Retinal pigment epithelial cell (primary cell): Measurements from ENCODE around the gene CXXC5.

Experiments used
- DNase-seq: peaks from one replicate; pipeline ENCODE4 v3.0.0-alpha.2; 2010; ENCODE audit warnings: low read depth
- H3K4me3 ChIP-seq: 2 replicates; pipeline ENCODE4 v1.5.1; 2011; ENCODE audit warnings: mild to moderate bottlenecking, low read length, control low read depth, moderate library complexity
- TF ChIP-seq, protein P1 (sequence below): conservative IDR thresholded peaks from 2 replicates; pipeline ENCODE4 v1.5.1; 2011; ENCODE audit warnings: low read depth, low read length, control low read depth, inconsistent platforms

CXXC5 gene

DNA sequence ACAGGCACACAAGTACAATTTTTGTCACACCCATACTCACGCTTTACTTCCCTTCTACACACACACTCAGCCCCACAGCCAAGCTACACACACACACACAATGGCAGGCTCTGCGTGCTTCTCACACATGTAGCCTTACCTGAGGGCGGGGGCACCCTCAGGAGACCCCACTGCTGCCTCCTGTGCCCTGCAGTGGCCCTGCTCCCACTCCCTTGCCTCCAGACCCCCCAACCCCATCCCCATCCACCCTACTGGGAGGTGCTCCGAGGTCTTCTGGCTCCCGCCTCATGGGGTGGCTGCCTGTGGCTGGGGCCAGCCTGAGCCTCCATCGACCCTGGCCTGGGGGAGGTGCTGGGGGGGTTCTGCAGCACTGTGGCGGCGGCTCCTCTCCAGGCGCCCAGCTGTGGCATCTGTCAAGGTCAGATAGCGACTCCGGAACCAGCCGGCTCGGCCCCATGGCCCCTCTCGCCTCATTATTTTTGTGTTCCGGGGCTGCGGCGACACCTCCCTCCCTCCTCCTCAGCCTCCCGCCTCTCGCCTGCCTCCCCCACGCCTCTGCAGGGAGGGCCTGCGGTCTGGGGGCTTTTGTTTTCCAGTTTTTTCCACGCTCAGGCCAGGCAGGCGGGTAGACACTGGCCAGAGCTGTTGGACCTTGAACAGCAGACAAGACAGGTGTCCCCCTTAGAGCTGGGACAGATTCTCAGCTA, 21.7 kb downstream of the CXXC5 start:
- no peak overlapping the region for H3K4me3 ChIP-seq
- TF ChIP-seq, protein P1, sequence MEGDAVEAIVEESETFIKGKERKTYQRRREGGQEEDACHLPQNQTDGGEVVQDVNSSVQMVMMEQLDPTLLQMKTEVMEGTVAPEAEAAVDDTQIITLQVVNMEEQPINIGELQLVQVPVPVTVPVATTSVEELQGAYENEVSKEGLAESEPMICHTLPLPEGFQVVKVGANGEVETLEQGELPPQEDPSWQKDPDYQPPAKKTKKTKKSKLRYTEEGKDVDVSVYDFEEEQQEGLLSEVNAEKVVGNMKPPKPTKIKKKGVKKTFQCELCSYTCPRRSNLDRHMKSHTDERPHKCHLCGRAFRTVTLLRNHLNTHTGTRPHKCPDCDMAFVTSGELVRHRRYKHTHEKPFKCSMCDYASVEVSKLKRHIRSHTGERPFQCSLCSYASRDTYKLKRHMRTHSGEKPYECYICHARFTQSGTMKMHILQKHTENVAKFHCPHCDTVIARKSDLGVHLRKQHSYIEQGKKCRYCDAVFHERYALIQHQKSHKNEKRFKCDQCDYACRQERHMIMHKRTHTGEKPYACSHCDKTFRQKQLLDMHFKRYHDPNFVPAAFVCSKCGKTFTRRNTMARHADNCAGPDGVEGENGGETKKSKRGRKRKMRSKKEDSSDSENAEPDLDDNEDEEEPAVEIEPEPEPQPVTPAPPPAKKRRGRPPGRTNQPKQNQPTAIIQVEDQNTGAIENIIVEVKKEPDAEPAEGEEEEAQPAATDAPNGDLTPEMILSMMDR, result no peak
- DNase-seq, result no peak

DNA sequence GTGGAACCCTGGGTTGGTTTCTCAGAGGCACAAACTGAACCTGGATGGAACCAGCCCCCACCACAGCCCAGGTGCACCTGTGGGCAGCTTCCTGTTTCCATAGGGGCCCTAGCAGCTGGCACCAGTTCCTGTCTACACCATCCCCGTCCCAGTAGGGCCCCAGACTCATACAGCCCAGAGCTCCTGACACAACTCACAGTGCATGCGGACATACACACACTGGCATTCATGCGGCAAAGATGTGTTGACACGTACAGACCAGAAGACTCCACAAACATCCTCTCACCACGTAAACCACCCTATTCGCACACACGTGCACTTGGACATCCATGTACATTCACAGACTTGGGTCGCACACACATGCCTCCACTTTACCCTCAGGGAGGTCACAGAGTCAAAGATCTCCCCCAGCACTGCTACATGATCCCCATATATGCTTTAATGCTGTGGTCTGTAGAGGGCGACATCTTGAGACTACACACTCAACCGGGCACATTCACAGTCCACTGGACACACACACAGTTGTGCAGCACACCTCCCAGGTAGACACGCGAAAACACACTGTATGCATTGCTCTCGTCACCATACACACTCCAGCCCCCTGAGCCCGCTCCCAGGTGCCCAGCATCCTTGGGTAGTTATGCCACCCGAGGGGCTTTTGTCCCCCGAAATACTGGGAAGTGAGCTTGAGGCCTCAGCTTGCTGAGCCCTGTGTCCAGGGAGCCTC, 22.4 kb downstream of the CXXC5 start:
- TF ChIP-seq, protein P1, result peak; percentile 59
- no peak overlapping the region for H3K4me3 ChIP-seq
- no peak for DNase-seq

DNA sequence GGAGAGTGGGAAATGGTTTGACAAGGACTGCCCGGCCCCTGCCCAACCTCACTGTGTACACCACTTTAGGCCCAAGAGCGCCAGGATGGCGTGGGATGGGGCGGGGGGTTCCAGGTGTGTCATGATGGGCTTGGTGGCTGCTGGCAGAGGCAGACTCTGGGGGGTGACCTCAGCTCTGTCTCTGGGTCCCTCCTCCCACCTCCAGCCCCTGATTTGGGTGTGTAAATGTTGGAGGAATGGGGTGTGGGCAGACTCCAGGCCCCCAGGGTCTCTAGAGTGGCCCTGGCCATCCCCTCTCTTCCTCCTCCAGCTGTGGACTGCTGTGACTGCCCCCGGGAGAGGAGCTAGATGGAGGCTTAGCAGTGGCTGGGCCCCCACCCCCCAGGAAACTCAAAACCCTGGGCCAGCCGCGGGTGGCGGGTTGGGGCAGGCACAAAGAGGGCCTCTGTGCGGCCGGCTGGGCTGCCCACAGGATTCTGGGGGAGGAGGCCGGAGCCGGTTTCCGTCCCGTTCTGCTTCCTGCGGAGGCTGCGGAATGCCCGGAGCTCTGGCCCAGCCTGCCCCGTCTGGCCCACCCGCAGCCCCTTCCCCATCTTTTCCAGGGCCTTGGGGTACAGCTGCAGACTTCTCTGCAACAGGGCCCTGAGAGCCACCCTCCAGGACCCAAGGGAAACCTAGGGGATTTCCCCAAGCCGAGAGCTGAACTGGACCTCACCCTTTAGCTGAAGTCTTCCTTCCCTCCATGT, 23.1 kb downstream of the CXXC5 start:
- no peak for DNase-seq
- H3K4me3 ChIP-seq, result no peak overlapping the region

GRCh38 chr5:139675213-139675612, 27.1 kb downstream of the CXXC5 start:
- no peak for DNase-seq
- TF ChIP-seq, protein P1, result no peak
- no peak overlapping the region for H3K4me3 ChIP-seq

More for the DNA sequence above, 23.1 kb downstream of the CXXC5 start:
- TF ChIP-seq, protein P1, result no peak

DNA sequence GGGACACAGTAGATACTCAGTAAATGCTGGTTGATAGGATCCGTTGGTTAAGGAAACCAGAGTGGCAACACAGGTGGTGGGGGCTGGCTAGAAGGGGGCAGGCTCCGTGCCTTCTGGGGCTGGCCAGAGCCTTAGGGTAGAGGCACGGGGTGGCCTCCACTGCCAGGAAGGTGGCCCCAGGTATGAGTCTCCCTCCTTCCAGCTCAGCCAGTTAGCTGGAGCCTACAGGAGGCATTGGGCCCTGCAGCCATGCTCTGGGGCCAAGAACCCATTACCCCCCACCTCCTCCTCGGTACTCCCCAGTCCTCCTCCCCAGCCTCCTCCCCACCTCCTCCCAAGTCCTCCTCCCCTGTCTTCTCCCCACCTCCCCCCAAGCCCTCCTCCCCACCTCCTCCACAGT, 27.7 kb downstream of the CXXC5 start:
- DNase-seq, result no peak
- H3K4me3 ChIP-seq, result no peak overlapping the region
- TF ChIP-seq, protein P1, result no peak

DNA sequence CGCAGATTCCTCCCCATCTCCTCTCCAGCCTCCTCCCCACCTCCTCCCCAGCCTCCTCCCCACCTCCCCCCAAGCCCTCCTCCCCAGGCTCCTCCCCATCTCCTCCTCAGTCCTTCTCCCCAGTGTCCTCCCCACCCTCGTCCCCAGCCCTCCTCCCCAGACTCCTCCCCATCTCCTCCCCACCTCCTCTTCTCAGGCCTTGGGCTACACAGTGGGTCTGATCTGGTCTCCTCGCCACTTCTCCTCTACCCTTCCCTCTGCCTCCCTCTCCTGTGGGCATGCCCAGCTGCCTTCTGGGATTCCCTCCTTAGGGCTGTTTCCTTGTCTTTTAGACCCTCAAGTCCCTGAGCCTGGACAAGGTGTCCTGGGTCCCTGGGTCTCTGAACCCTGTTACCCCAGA, 28.3 kb downstream of the CXXC5 start:
- TF ChIP-seq, protein P1, result no peak
- H3K4me3 ChIP-seq, result no peak overlapping the region
- no peak for DNase-seq
